ENCODE data around the gene RHOH.

The RHOH gene

GRCh38 chr4:40202474-40202873 is 5.6 kb downstream of the RHOH start:
- in situ Hi-C loops (cut with MboI; ENCODE audit: low sequenced_read_pairs, unreplicated experiment): loop anchor here (25.0 kb wide), 1 partner anchor 110 kb away; no protein-coding TSS in a partner anchor

DNA sequence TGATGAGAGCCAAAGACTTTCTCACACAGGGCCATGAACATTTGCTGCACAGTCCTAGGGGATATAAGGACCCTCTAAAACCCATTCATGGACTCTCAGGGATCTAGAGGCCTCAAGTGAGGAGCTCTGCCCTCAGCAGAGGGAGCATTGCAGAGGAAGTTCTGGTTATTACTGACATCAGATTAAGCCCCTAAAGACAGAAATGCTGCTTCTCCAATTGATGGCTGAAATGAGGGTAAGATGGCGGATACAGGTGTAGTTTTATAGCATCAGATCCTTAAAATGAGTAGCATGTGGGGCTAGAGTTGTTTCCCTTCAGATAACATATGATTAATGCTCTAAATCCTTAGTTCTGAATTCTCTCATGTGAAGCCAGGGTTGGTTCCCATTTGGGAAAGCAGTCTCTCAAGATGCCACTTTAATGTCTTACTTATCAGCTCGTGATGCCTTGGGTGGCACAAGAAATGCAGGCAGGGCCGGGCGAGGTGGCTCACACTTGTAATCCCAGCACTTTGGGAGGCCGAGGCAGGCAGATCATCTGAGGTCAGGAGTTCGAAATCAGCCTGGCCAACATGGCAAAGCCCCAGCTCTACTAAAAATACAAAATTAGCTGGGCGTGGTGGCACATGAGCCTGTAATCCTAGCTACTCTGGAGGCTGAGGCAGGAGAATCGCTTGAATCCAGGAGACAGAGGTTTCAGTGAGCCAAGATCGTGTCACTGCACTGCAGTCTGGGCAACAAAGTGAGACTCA is 7.9 kb downstream of the RHOH start:
- TF ChIP-seq, protein P1, sequence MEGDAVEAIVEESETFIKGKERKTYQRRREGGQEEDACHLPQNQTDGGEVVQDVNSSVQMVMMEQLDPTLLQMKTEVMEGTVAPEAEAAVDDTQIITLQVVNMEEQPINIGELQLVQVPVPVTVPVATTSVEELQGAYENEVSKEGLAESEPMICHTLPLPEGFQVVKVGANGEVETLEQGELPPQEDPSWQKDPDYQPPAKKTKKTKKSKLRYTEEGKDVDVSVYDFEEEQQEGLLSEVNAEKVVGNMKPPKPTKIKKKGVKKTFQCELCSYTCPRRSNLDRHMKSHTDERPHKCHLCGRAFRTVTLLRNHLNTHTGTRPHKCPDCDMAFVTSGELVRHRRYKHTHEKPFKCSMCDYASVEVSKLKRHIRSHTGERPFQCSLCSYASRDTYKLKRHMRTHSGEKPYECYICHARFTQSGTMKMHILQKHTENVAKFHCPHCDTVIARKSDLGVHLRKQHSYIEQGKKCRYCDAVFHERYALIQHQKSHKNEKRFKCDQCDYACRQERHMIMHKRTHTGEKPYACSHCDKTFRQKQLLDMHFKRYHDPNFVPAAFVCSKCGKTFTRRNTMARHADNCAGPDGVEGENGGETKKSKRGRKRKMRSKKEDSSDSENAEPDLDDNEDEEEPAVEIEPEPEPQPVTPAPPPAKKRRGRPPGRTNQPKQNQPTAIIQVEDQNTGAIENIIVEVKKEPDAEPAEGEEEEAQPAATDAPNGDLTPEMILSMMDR (IDR thresholded peaks at IDR 0.05; ENCODE audit: borderline replicate concordance, control extremely low read depth, extremely low read depth, insufficient read depth, missing control alignments): no peak
- in situ Hi-C loops (cut with MboI; ENCODE audit: low sequenced_read_pairs, unreplicated experiment): loop anchor here (25.0 kb wide), 1 partner anchor 108 kb away; no protein-coding TSS in a partner anchor
- no peak for DNase-seq (ENCODE audit: low spot score)

More at GRCh38 chr4:40202474-40202873, 5.6 kb downstream of the RHOH start:
- no peak for DNase-seq (ENCODE audit: low spot score)
- TF ChIP-seq, protein P1 (IDR thresholded peaks at IDR 0.05; ENCODE audit: borderline replicate concordance, control extremely low read depth, extremely low read depth, insufficient read depth, missing control alignments): no peak

DNA sequence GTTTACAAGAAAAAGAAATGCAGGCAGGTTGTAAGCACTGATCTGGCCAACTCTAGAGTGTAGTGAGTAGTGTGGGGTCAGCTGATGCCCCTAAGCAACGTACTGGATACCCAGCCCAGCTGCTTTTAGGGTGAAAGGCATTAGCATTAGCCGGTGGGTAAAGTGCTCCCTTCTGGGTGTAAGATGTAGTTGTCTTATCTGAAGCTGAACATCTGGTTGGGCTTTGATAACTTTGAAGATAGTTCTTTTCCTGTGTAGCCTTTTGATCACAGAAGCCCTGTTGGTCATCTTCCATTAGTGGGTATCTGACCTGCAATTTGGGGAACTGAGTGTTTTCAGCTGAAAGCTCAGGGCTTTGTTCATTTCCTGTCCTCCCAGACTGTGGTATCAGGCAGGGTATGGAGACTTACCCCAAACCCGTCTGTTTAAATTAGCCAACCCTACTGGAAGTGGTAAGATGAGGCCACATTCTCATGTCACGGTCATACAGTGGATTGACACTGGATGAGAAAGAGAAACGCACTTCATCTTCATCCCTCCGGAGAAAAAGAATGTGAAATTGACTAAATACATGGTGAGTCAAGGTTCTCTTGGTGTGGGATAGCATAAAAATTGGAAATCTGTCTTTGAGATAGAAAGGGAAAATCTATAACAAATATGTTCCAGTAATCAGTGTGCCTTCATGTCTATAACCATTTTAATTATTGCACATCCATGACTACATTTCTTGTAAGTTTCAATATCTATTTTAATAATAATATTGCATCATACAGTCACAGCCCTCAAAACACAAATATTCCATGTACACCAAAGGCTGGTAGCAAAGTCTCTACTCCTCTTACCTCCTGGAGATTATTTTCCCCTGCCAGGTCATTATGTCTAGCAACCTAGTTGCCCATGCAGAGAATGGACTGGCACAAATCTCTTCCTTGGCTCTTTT is 8.7 kb downstream of the RHOH start:
- DNase-seq (ENCODE audit: low spot score): peak; percentile 36
- TF ChIP-seq, protein P1 (IDR thresholded peaks at IDR 0.05; ENCODE audit: borderline replicate concordance, control extremely low read depth, extremely low read depth, insufficient read depth, missing control alignments): no peak
- in situ Hi-C loops (cut with MboI; ENCODE audit: low sequenced_read_pairs, unreplicated experiment): loop anchor here (25.0 kb wide), 1 partner anchor 107 kb away; no protein-coding TSS in a partner anchor

- in situ Hi-C loops (cut with MboI; ENCODE audit: low sequenced_read_pairs, unreplicated experiment): loop anchor here (25.0 kb wide), 1 partner anchor 106 kb away; no protein-coding TSS in a partner anchor
- DNase-seq (ENCODE audit: low spot score): no peak
- TF ChIP-seq, protein P1 (IDR thresholded peaks at IDR 0.05; ENCODE audit: borderline replicate concordance, control extremely low read depth, extremely low read depth, insufficient read depth, missing control alignments): no peak
Measured at GRCh38 chr4:40206426-40206825, 9.6 kb downstream of the RHOH start.

- TF ChIP-seq, protein P1 (IDR thresholded peaks at IDR 0.05; ENCODE audit: borderline replicate concordance, control extremely low read depth, extremely low read depth, insufficient read depth, missing control alignments): no peak
- in situ Hi-C loops (cut with MboI; ENCODE audit: low sequenced_read_pairs, unreplicated experiment): loop anchor here (25.0 kb wide), 1 partner anchor 103 kb away; no protein-coding TSS in a partner anchor
- DNase-seq (ENCODE audit: low spot score): no peak
Measured at GRCh38 chr4:40209401-40209800, 12.6 kb downstream of the RHOH start.

DNA sequence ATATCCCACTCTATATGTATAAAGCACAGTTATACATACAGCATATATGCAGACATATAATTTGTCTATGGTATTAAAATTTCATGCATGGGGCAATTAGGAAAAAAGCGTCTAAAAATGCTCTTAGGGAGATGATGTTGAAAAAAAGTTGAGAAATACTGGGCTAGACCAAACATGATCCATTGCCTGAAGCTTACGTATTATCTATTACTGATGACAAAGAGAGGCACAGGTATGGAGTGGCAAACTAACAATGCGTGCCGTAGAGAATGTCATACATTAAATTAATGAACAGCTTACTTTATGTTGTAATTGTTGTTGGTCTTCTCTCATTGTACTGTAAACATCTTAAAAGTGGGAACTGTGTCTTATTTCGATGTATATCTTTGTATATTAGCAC is 13.9 kb downstream of the RHOH start:
- TF ChIP-seq, protein P1 (IDR thresholded peaks at IDR 0.05; ENCODE audit: borderline replicate concordance, control extremely low read depth, extremely low read depth, insufficient read depth, missing control alignments): no peak
- in situ Hi-C loops (cut with MboI; ENCODE audit: low sequenced_read_pairs, unreplicated experiment): loop anchor here (25.0 kb wide), 1 partner anchor 102 kb away; no protein-coding TSS in a partner anchor
- no peak for DNase-seq (ENCODE audit: low spot score)
